GM12878 (cell line): ENCODE data around the gene PLCB2. TPM values are rescaled to one million over a fixed set of nuclear protein-coding genes. Genes with fewer than 3 reads are reported as not detected.

Source experiments
- ATAC-seq: fragments of 200-7000 bp; cut with Tn5 transposase; 3 replicates; pipeline ENCODE4 v1.9.1; 2020; ENCODE audit warnings: mild to moderate bottlenecking, moderate library complexity
- BruUV-seq: library from RNA; stranded (reverse); fragments of 400-500 nt; replicated peaks from 2 replicates; lab custom pipeline; 2021; lab: Mats Ljungman, UMichigan
- CTCF ChIA-PET: fragments of 300-600 bp; sonication (Branson Sonifier 250); formaldehyde crosslinking; extraction: SDS; loops from one replicate; lab custom pipeline; 2021; ENCODE audit warnings: inconsistent platforms; lab: Yijun Ruan, JAX
- POLR2A ChIA-PET: fragments of 350-600 bp; formaldehyde crosslinking; extraction: SDS; loops from one replicate; lab custom pipeline; 2021; ENCODE audit warnings: inconsistent platforms; lab: Charles Lee
- RAD21 ChIA-PET: fragments of 300-600 bp; sonication (Branson Sonifier 250); formaldehyde crosslinking; loops from one replicate; lab custom pipeline; 2023; ENCODE audit warnings: antibody characterized with exemption; ENCODE audit not compliant: unreplicated experiment; lab: Charles Lee
- SMC1A ChIA-PET: fragments of 300-600 bp; sonication (Branson Sonifier 250); formaldehyde crosslinking; loops from one replicate; lab custom pipeline; 2023; ENCODE audit not compliant: unreplicated experiment, uncharacterized antibody; lab: Charles Lee
- DNase-seq: peaks from one replicate; pipeline ENCODE4 v3.0.0-alpha.2; 2011; ENCODE audit warnings: low read depth, low spot score
- FAIRE-seq: peaks from 3 replicates; lab custom pipeline; 2011; peaks lifted over from hg19 to GRCh38; lab: Jason Lieb, UNC
- H2AFZ ChIP-seq: 2 replicates; pipeline ENCODE4 v1.6.0; 2011; ENCODE audit warnings: low read depth, low read length, control low read depth; ENCODE audit not compliant: control insufficient read depth
- H3K27ac ChIP-seq: 2 replicates; pipeline ENCODE4 v1.5.1; 2011; ENCODE audit warnings: control low read depth; ENCODE audit not compliant: control insufficient read depth, insufficient read depth
- H3K27me3 ChIP-seq, 2 experiments: replicated peaks in 1 of 2; 2 replicates each; pipeline versions ENCODE4 v1.6.0 to v1.6.1; 2011; ENCODE audit warnings: low read length in 1 of 2; ENCODE audit not compliant: control insufficient read depth in 2 of 2, insufficient read depth in 2 of 2
- H3K36me3 ChIP-seq, 2 experiments: 2 replicates each; pipeline ENCODE4 v1.5.1; 2011; ENCODE audit warnings: low read length in 1 of 2; ENCODE audit not compliant: control insufficient read depth in 2 of 2, insufficient read depth in 2 of 2
- H3K4me1 ChIP-seq: 2 replicates; pipeline ENCODE4 v1.6.1; 2011; ENCODE audit warnings: mild to moderate bottlenecking, low read length, moderate library complexity, mixed read lengths; ENCODE audit not compliant: control insufficient read depth, insufficient read depth
- H3K4me2 ChIP-seq: 2 replicates; pipeline ENCODE4 v1.6.0; 2011; ENCODE audit warnings: control low read depth; ENCODE audit not compliant: control insufficient read depth, insufficient read depth
- H3K4me3 ChIP-seq: fragments of 200-600 bp; sonication (generic); 2 replicates; pipeline ENCODE4 v1.5.1; 2016
- H3K79me2 ChIP-seq: 2 replicates; pipeline ENCODE4 v1.6.0; 2011; ENCODE audit warnings: low read length; ENCODE audit not compliant: control insufficient read depth, insufficient read depth
- H3K9ac ChIP-seq: 2 replicates; pipeline ENCODE4 v1.8.0; 2011; ENCODE audit warnings: low read length, control low read depth, mixed read lengths; ENCODE audit not compliant: control insufficient read depth, insufficient read depth
- H3K9me3 ChIP-seq: replicated peaks from 3 replicates; pipeline ENCODE4 v1.5.1; 2011; ENCODE audit warnings: mild to moderate bottlenecking, low read length; ENCODE audit not compliant: control insufficient read depth, insufficient read depth
- H4K20me1 ChIP-seq: 2 replicates; pipeline ENCODE4 v1.6.0; 2011; ENCODE audit not compliant: control insufficient read depth, insufficient read depth
- BCL11A ChIP-seq: IDR thresholded peaks from 2 replicates; pipeline ENCODE4 v1.6.1; 2011; ENCODE audit warnings: low read depth, low read length
- CBFB ChIP-seq: IDR thresholded peaks from 2 replicates; pipeline ENCODE4 v1.6.1; 2016; ENCODE audit warnings: antibody characterized with exemption, low read depth
- CHD4 ChIP-seq: fragments of 200-600 bp; sonication (generic); IDR thresholded peaks from 2 replicates; pipeline ENCODE4 v1.6.1; 2016; ENCODE audit warnings: mild to moderate bottlenecking
- ELK1 ChIP-seq: IDR thresholded peaks from 2 replicates; pipeline ENCODE4 v1.6.1; 2012; ENCODE audit warnings: low read depth, low read length, improper control_type of control experiment
- ESRRA ChIP-seq: IDR thresholded peaks from 2 replicates; pipeline ENCODE4 v1.6.1; 2012; ENCODE audit warnings: mild to moderate bottlenecking, low read length, improper control_type of control experiment
- IRF5 ChIP-seq: fragments of 450-650 bp; IDR thresholded peaks from 2 replicates; pipeline ENCODE4 v1.6.1; 2017; ENCODE audit warnings: borderline replicate concordance
- JUND ChIP-seq: IDR thresholded peaks from 2 replicates; pipeline ENCODE4 v1.6.1; 2012; ENCODE audit warnings: low read depth, mild to moderate bottlenecking, low read length, improper control_type of control experiment, moderate library complexity
- POLR2AphosphoS5 ChIP-seq: IDR thresholded peaks from 2 replicates; pipeline ENCODE4 v1.6.1; 2011; ENCODE audit warnings: mild to moderate bottlenecking, low read length, inconsistent platforms
- RELB ChIP-seq: fragments of 450-650 bp; IDR thresholded peaks from 2 replicates; pipeline ENCODE4 v1.6.1; 2017; ENCODE audit warnings: low read depth, mild to moderate bottlenecking, moderate library complexity
- RUNX3 ChIP-seq: IDR thresholded peaks from 2 replicates; pipeline ENCODE4 v1.6.1; 2012; ENCODE audit warnings: low read length, inconsistent platforms
- SREBF2 ChIP-seq: IDR thresholded peaks from 2 replicates; pipeline ENCODE4 v1.6.1; 2012; ENCODE audit warnings: mild to moderate bottlenecking, low read length
- ZBTB11 ChIP-seq: fragments of 450-650 bp; formaldehyde crosslinking; IDR thresholded peaks from 2 replicates; pipeline ENCODE4 v1.5.0; 2022; ENCODE audit warnings: mild to moderate bottlenecking, missing genetic modification characterization
- ZNF274 ChIP-seq: IDR thresholded peaks from one replicate; pipeline ENCODE4 v1.8.0; 2011; ENCODE audit not compliant: insufficient read length, insufficient read depth
- whole genome bisulfite sequencing: methylation state at CpG from one replicate; pipeline ENCODE4 v1.1.6; 2016; ENCODE audit warnings: low lambda C conversion rate; ENCODE audit not compliant: insufficient replicate concordance, insufficient coverage; ENCODE audit errors: missing lambda C conversion rate; 5-methylcytosine and 5-hydroxymethylcytosine counted together
- in situ Hi-C: fragments of 300-500 bp; cut with MboI; formaldehyde crosslinking; loops from 9 replicates; pipeline ENCODE4 v1.14.3; 2018; ENCODE audit warnings: mixed read lengths
- intact Hi-C: fragments of 100-400 bp; cut with micrococcal nuclease; formaldehyde crosslinking; loops from one replicate; pipeline ENCODE4 v1.14.2; 2022; ENCODE audit not compliant: unreplicated experiment
- polyA plus RNA-seq, 11 experiments: library from polyadenylated mRNA; depleted of rRNA in 4 of 11; unstranded in 6 of 11; stranded (reverse) in 5 of 11; fragments of >200 nt; fragmentation: Nextera tagmentation in 4 of 11; fragmentation: Illumina TruSeq in 1 of 11; extraction: Ambion mirVana in 4 of 11; extraction: Trizol in 1 of 11; gene quantifications; 1 replicate in 1 of 11; 2 replicates in 10 of 11; pipeline versions ENCODE4 v1.2.1 to v1.2.3, GENCODE V29; 2011 to 2016; ENCODE audit warnings: inconsistent platforms in 2 of 11, missing spikeins in 2 of 11, low read depth in 1 of 11
- total RNA-seq, 4 experiments: library from RNA; depleted of rRNA in 3 of 4; stranded (reverse); fragments of >200 nt in 3 of 4; fragmentation: Illumina TruSeq in 1 of 4; extraction: Trizol in 1 of 4; gene quantifications; 2 replicates each; pipeline versions ENCODE4 v1.2.1 to v1.2.3, GENCODE V29; 2013 to 2021

The PLCB2 gene
- total and polyA plus RNA-seq, 10 of the 15 experiments (the other 5 are each of a cell fraction or from before 2014, with no cell fraction given) = 1.2 to 39.4 (median 10.7) TPM

GRCh38 chr15:40285151-40285550 lies 22.6 kb downstream of the PLCB2 start:
- Histone ChIP-seq H3K4me3 (no peak overlapping the region), H4K20me1 (no peaks in the 10 kb centered on the region; the same call in 1 of the 2 replicates), H3K36me3 (no peaks in the 10 kb centered on the region), H3K9me3 (no peaks in the 10 kb centered on the region; the same call in 2 of the 3 replicates), H3K79me2 (no peaks in the 10 kb centered on the region), H3K4me2 (no peak overlapping the region), H3K27me3 (peaks cover 4 to 15% of the 10 kb centered on the region in 2 experiments), H3K27ac (no peak overlapping the region), H3K4me1 (peaks cover 5% of the 10 kb centered on the region; the same call in 1 of the 2 replicates), H3K9ac (no peak overlapping the region), H2AFZ (no peak overlapping the region)
- 61% methylated on average over 4 of the region's 4 CpGs for WGBS
- RAD21 ChIA-PET = interaction anchor here (1.0 kb wide), 1 partner anchor 27 kb away, joined by 3 read pairs; no protein-coding TSS in a partner anchor
- CTCF ChIA-PET = interaction anchor here (0.8 to 1.8 kb wide), 8 partner anchors 10 to 240 kb away, joined by 3 to 9 read pairs (median 3); no protein-coding TSS in a partner anchor
- in situ Hi-C loops = no loop called here
- TF ChIP-seq CBFB (no peak), RELB (no peak), BCL11A (no peak), SREBF2 (no peak), CHD4 (no peak), JUND (no peak), ELK1 (no peak), RUNX3 (no peak), IRF5 (no peak), ZNF274 (no peak), ZBTB11 (no peak), POLR2AphosphoS5 (no peak), ESRRA (no peak)
- SMC1A ChIA-PET = no interaction called here
- POLR2A ChIA-PET = no interaction called here
- FAIRE-seq (no peak), DNase-seq (no peak), ATAC-seq (no peak)
- intact Hi-C loops = no loop called here
- BruUV-seq = no TSS peak
